GM04503 (cell line): ENCODE measurements around the gene C19orf47.
"Not testable (repeated sequence)": the region's sequence is repeated elsewhere in the genome, so short reads cannot be mapped to it uniquely, and the experiment has no call there.

Source experiments
- DNase-seq: peaks from one replicate; pipeline ENCODE4 v3.0.0-alpha.2; 2012; ENCODE audit warnings: low read depth

Gene C19orf47

GRCh38 chr19:40376286-40376862, 28.2 kb upstream of the C19orf47 start:
- DNase-seq: no peak

DNA sequence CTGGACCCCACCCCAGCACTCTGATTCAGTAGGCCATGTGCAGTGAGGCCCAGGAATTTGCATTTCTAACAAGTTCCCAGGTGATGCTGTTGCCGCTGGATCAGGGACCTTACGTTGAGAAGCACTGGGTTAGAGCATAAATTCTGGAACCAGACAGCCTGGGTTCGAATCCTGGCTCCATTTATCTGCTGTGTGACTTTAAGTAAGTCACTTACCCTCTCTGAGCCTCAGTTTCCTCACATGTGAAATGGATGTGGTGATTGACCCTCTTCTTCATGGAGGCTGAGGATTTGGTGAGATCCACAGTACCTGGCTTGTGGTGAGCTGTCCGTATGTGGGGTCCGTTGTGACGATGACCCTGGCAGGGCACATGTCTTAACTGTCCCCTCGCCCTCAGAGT, 25.9 kb upstream of the C19orf47 start:
- no peak for DNase-seq

DNA sequence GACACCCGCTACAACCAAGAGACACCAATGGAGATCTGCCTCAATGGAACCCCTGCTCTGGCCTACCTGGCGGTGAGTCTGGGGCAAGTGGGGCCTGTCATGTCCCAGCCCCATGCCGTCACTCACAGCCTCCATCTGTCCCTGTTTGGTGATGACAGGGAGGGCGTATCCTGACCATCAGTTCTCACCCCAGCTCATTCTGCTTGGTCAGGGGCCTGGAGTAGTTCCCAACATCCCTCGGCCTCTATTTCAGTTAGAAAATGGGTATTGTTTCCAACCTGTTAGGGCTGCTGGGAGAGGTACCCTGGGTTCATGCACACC, 23.6 kb upstream of the C19orf47 start:
- DNase-seq: no peak

GRCh38 chr19:40370997-40371801, 23.0 kb upstream of the C19orf47 start:
- no peak for DNase-seq

- not testable (repeated sequence) for DNase-seq
Measured at GRCh38 chr19:40370253-40370652, 22.1 kb upstream of the C19orf47 start.

DNA sequence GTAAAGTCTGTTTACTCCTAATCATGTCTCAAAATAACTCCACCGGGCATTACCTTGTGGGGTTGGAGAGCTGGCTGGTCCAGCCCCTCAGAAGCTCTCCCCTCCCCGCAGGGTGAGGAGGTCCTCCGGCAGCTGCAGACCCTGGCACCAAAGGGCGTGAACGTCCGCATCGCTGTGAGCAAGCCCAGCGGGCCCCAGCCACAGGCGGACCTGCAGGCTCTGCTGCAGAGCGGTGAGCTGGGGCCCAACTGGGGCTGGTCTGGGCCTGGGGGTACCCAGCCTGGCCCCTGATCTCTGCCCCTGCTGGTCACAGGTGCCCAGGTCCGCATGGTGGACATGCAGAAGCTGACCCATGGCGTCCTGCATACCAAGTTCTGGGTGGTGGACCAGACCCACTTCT, 21.6 kb upstream of the C19orf47 start:
- no peak for DNase-seq

- DNase-seq: no peak
Measured at GRCh38 chr19:40367577-40368434, 19.6 kb upstream of the C19orf47 start.

DNA sequence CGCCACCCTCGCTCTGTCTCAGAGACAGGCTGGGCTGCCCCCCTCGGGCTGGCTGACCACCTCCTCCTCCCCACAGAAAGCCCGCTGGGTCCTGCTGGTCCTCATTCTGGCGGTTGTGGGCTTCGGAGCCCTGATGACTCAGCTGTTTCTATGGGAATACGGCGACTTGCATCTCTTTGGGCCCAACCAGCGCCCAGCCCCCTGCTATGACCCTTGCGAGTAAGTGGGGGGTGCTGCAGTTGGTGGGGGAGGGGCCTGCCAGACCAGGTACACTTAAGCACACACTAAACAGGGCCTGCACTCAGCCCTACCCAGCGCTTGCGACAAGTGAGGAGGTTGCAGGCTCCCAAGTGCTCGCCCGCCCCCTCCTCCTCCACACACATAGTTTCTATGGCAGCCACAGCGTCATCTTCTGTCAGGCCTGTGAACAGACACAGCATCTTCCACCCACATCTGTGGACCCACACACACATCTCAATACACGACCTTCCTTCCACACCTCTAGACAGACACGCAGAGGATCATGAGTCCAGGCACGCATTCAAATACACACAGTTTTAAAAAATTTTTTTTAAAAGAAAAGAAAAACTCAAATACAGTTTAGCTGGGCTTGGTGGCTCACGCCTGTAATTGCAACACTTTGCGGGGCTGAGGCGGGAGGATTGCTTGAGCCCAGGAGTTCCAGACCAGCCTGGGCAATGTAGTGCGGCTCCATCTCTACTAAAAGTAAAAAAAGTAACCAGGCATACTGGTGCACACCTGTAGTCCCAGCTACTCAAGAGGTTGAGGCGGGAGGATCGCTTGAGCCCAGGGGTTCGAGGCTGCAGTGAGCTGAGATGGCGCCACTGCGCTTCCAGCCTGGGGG, 18.7 kb upstream of the C19orf47 start:
- DNase-seq: no peak

- DNase-seq: no peak
Measured at GRCh38 chr19:40365613-40366401, 17.6 kb upstream of the C19orf47 start.

GRCh38 chr19:40365010-40365409, 16.8 kb upstream of the C19orf47 start:
- no peak for DNase-seq

DNA sequence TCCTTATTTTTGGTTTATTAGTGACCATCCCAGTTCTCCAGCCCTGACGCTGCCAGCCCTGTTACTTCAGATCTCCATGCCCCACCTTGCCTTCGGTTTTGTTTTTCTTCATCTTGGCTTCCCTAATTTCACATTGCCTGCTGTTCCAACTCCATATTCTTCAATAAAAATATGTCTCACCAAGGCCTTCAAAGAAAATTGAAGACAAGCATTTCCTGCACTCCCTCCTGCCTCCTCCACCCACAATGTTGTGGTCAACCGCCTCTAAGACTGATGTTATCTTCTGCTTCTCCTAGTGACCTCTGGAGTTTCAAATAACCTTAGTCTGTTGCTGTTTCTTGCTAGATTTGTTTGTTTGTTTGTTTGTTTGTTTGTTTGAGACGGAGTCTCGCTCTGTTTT, 14.9 kb upstream of the C19orf47 start:
- no peak for DNase-seq

DNA sequence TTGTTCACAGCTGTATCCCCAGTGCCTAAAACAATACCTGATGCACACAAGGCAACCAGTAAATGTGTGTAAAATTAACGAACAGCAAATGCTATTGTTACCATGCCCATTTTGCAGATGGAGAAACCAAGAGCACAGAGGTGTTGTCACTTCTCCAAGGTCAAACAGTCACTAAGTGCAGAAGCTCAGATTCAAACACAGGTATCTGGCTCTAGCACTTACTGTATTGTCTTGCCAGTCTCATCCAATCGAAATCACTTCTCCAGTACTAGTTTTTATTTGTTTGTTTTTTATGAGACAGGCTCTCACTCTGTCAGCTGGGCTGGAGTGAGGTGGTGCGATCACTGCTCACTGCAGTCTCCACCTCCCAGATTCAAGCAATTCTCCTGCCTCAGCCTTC, 14.0 kb upstream of the C19orf47 start:
- no peak for DNase-seq

GRCh38 chr19:40360708-40361241, 12.6 kb upstream of the C19orf47 start:
- DNase-seq: no peak

DNA sequence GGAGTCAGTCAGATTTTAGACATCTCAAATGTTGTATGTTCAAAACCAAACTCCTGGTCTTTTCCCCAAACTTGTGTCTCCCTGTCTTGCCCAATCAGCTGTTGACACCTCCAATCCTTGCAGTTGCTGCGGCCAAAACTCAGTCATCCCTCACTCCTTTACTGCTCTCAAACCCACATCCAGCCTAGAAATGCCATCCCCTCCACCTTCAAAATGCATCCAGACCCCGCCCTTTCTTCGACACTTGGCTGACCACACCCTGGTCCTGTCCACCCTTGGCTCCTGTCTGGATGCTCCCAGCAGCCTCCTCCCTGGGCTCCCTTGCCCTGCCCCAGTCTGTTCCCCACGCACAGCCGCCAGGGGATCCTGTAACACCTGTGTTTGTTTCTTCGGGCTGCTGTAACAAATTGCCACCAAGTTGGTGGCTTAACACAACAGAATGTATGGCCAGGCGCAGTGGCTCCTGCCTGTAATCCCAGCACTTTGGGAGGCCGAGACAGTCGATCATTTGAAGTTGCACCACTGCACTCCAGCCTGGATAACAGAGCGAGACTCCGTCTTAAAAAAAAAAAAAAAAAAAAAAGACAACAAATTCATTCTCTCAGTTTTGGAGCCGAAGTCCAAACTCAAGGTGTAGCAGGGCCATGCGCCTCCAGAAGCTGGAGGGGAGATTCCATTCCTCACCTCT, 12.0 kb upstream of the C19orf47 start:
- no peak for DNase-seq

DNA sequence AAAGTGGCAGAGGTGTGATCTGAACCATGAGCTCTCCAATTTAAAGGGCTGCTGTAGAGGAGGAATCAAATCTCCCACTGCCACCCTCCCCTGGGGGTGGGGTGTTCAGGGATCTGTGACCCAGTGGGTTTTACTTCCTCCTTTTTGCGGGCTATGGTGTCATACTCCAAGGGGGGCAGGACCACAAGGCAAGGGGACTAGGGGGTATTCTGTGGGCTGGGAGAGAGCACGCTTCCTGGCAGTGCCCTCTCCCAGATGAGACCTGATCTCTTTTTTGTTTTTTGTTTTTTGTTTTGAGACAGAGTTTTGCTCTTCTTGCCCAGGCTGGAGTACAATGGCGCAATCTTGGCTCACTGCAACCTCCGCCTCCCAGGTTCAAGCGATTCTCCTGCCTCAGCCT, 10.6 kb upstream of the C19orf47 start:
- DNase-seq: no peak

DNA sequence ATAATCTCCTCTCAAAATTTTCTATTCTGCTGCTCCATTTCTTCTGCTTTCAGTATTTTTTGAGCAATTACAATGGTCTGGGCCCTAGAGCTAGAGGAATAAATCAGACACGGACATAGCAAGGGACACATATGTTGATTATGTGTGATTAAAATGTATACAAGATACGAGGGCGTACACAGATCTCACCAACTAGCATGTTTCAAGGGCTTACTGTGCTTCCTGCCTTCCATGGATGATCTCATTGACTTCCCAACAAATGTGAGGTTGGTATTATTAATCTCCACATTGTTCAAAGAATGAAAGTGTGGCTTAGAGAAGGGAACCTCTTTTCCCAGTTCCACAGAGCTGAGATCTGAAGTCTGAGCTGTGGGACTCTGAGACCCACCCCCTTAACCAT, 9.4 kb upstream of the C19orf47 start:
- no peak for DNase-seq

DNA sequence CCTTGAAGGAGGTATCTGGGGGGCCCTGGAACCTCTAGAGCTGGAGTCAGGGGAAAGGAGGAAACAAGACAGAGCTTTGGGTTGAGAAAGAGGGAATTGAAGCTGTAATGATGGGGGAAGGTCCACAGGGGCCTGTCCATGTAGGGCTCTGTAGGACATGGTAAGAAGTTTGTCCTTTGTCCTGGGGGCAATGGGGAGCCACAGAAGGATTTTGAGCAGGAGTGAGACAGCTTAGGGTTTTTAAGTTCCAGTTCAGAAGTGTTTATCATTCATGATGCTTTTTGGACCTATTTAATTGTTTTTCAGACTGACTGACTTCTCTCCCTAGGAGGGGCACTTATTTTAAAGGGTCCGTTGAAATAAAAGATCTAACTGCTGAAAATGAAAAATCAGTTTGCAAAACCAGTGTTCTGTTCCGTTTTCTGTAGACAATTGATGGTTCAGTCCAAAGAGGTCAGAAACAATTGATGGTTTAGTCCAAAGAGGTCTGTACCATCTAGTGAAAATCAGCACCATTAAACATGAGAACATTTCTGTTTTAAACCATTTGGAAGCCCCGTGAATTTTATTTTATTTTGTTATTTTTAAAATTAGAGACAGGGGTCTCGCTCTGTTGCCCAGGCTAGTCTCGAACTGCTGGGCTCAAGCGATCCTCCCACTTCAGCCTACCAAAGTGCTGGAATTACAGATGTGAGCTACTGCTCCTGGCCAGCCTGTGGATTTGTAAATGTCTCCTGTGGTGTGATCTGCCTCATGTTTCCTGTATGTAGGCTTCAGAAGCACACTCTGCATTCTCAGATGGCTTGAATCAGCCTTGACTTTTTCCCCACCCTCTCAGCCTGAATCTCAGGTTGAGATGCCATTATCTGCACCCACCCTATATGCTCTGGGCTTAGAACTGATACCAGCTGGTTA, 8.7 kb upstream of the C19orf47 start:
- DNase-seq: no peak

DNA sequence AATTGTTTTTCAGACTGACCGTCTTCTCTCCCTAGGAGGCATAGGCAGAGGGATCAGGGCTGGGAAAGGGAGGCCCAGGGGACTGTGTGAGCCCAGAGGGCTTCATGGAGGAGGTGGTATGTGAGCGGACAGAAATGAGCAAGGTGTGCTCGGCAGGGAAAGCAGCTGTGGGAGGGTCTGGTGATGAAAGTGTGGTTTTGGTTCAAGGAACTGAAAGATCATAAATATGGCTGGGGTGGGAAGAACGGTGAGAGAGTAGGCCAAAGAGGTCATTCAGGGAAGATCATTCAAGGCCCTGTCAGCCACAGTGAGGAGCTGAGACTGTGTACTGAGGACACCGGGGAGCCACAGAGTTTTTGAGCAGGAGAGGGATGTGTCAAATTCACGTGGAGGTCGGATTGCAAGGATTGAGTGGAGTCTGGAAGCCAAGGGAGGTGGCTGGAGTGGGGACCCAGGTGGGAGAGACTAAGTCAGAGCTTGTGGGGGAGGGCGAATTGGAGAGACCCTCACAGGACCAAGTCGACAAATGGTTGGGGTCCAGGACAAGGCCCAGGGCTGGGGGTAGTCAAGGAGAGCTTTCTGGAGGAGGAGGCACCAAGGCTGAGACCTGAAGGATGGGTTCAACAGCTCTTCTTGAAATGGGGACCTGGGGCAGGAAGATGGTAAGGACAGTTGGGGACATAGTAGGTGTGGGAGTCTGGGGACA, 7.9 kb upstream of the C19orf47 start:
- no peak for DNase-seq
